Activated naive CD4-positive, alpha-beta T cell treated with anti-CD3 and anti-CD28 coated beads, Interleukin-2, amount 50 U/mL, for 16 hours (primary cell): ENCODE data around the gene EMILIN1.

Source experiments
- DNase-seq: peaks from one replicate; pipeline ENCODE4 v3.0.0-alpha.2; 2020

The EMILIN1 gene

GRCh38 chr2:27127883-27128667 lies 49.7 kb downstream of the EMILIN1 start:
- no peak for DNase-seq

GRCh38 chr2:27128668-27129571 lies 50.5 kb downstream of the EMILIN1 start:
- no peak for DNase-seq

- DNase-seq, result no peak
Measured at GRCh38 chr2:27130396-27130795, 52.0 kb downstream of the EMILIN1 start.

GRCh38 chr2:27131429-27131828 lies 53.0 kb downstream of the EMILIN1 start:
- DNase-seq, result no peak

GRCh38 chr2:27133195-27133875 lies 54.9 kb downstream of the EMILIN1 start:
- DNase-seq, result peak; percentile 31

GRCh38 chr2:27133905-27134780 lies 55.7 kb downstream of the EMILIN1 start, which contains the start of gene PREB:
Gene PREB (minus strand): TSS chr2:27134636. CDS start chr2:27134421, 215 bp downstream.
- peak; percentile 99 for DNase-seq

GRCh38 chr2:27134781-27135477 lies 56.5 kb downstream of the EMILIN1 start:
- no peak for DNase-seq

- DNase-seq, result no peak
Measured at GRCh38 chr2:27135478-27135955, 57.1 kb downstream of the EMILIN1 start.
